Small intestine (tissue), 7 donors: ENCODE results near the gene ERFE. TPM values are rescaled to one million over a fixed set of nuclear protein-coding genes. Genes with fewer than 3 reads are reported as not detected.

Experiments
- DNase-seq, 2 donors: peaks; one replicate each; pipeline versions ENCODE4 v3.0.0 to v3.0.0-alpha.2; 2013
- FAIRE-seq: peaks from 2 replicates; lab custom pipeline; 2012; peaks lifted over from hg19 to GRCh38; lab: Jason Lieb, UNC
- H3K27ac ChIP-seq, 3 donors: one replicate each; pipeline ENCODE4 v1.5.1; 2013; ENCODE audit warnings: low read length in 2 of 3, mild to moderate bottlenecking in 2 of 3, control low read depth in 1 of 3, inconsistent platforms in 1 of 3, low read depth in 1 of 3, moderate library complexity in 1 of 3
- H3K27me3 ChIP-seq, 3 donors: one replicate each; pipeline ENCODE4 v1.6.1; 2013; ENCODE audit warnings: low read length in 3 of 3, inconsistent platforms in 1 of 3; ENCODE audit not compliant: control insufficient read depth in 3 of 3, insufficient read depth in 3 of 3
- H3K36me3 ChIP-seq, 3 donors: one replicate each; pipeline ENCODE4 v1.6.1; 2013; ENCODE audit warnings: low read length in 3 of 3, inconsistent platforms in 1 of 3, low read depth in 1 of 3, mild to moderate bottlenecking in 1 of 3, moderate library complexity in 1 of 3; ENCODE audit not compliant: control insufficient read depth in 3 of 3, insufficient read depth in 2 of 3
- H3K4me1 ChIP-seq, 3 donors: one replicate each; pipeline ENCODE4 v1.6.1; 2013; ENCODE audit warnings: low read length in 2 of 3, inconsistent platforms in 1 of 3, low read depth in 1 of 3, mild to moderate bottlenecking in 1 of 3, moderate library complexity in 1 of 3; ENCODE audit not compliant: control insufficient read depth in 3 of 3, insufficient read depth in 2 of 3
- H3K4me3 ChIP-seq, 3 donors: one replicate each; pipeline ENCODE4 v1.5.1; 2013; ENCODE audit warnings: low read length in 3 of 3, control low read depth in 1 of 3, inconsistent platforms in 1 of 3, low read depth in 1 of 3, mild to moderate bottlenecking in 1 of 3, moderate library complexity in 1 of 3
- H3K9me3 ChIP-seq, 2 donors: one replicate each; pipeline ENCODE4 v1.6.1; 2013; ENCODE audit warnings: low read depth in 1 of 2, low read length in 1 of 2; ENCODE audit not compliant: control insufficient read depth in 2 of 2, insufficient read depth in 1 of 2
- WGBS, 3 donors: extraction: QIAGEN DNeasy Blood & Tissue Kit; methylation state at CpG; one replicate each; pipeline ENCODE4 v1.1.7; 2013; 5-methylcytosine and 5-hydroxymethylcytosine counted together
- polyA plus RNA-seq, 4 donors: library from polyadenylated mRNA; stranded (reverse) in 3 of 4; unstranded in 1 of 4; fragments of 200-250 nt in 3 of 4; fragments of 120-200 nt in 1 of 4; gene quantifications; one replicate each; pipeline versions ENCODE4 v1.2.1 to v1.2.3, GENCODE V29; 2013
- donor health status: healthy with polysubstance abuse.
- donor health status: control.
- donor health status: control.
- donor health status: Bipolar disorder and iron deficiency.
- donor health status: healthy.

The ERFE gene
- polyA plus RNA-seq, 4 donors = 0.92 to 1.8 TPM; not detected in 2

- peaks cover 0 to 22% (median 0%) of the 10 kb centered on the region in 3 donors for H3K36me3 ChIP-seq
- WGBS, 3 donors = 53 to 66% (median 57%) methylated on average over 14 to 15 of the region's 15 CpGs
- no peaks in the 10 kb centered on the region for H3K9me3 ChIP-seq
- peaks cover 0 to 6% (median 0%) of the 10 kb centered on the region in 3 donors for H3K4me1 ChIP-seq
- peaks cover 2 to 50% (median 10%) of the 10 kb centered on the region in 3 donors for H3K27me3 ChIP-seq
- no peak for DNase-seq
- H3K4me3 ChIP-seq = no peak overlapping the region
- FAIRE-seq = no peak
- H3K27ac ChIP-seq = no peak overlapping the region
Observed at GRCh38 chr2:238162846-238163441, 4.2 kb downstream of the ERFE start.

GRCh38 chr2:238163481-238164198 is 4.9 kb downstream of the ERFE start:
- no peak for FAIRE-seq
- WGBS, 3 donors = 4 to 10% (median 5%) methylated on average over 27 to 95 of the region's 95 CpGs

GRCh38 chr2:238164906-238165287 is 6.1 kb downstream of the ERFE start:
- H3K9me3 ChIP-seq = no peaks in the 10 kb centered on the region
- DNase-seq (no peak), FAIRE-seq (no peak)
- WGBS, 3 donors = 84 to 93% (median 87%) methylated on average over 8 of the region's 8 CpGs
- peaks cover 2 to 37% (median 7%) of the 10 kb centered on the region in 3 donors for H3K27me3 ChIP-seq
- peaks cover 0 to 3% (median 0%) of the 10 kb centered on the region in 3 donors for H3K4me1 ChIP-seq
- no peak overlapping the region for H3K4me3 ChIP-seq
- H3K36me3 ChIP-seq = peaks cover under 1 to 36% (median 2%) of the 10 kb centered on the region in 3 donors
- no peak overlapping the region for H3K27ac ChIP-seq

More at GRCh38 chr2:238163481-238164198, 4.9 kb downstream of the ERFE start:
- no peaks in the 10 kb centered on the region for H3K9me3 ChIP-seq
- no peak overlapping the region for H3K27ac ChIP-seq
- peaks cover 0 to 3% (median 0%) of the 10 kb centered on the region in 3 donors for H3K4me1 ChIP-seq
- peak in 1 of 2 donors; percentile 51 for DNase-seq
- H3K4me3 ChIP-seq = peak overlapping the region in 1 of 3 donors; percentile 18
- peaks cover 0 to 28% (median 0%) of the 10 kb centered on the region in 3 donors for H3K36me3 ChIP-seq
- peaks cover 2 to 44% (median 7%) of the 10 kb centered on the region in 3 donors for H3K27me3 ChIP-seq

GRCh38 chr2:238165288-238165921 is 6.6 kb downstream of the ERFE start:
- Histone ChIP-seq H3K4me1 (peaks cover 0 to 3% (median 0%) of the 10 kb centered on the region in 3 donors), H3K27me3 (peaks cover 2 to 32% (median 7%) of the 10 kb centered on the region in 3 donors), H3K4me3 (no peak overlapping the region), H3K9me3 (no peaks in the 10 kb centered on the region), H3K36me3 (peaks cover 2 to 41% (median 3%) of the 10 kb centered on the region in 3 donors), H3K27ac (no peak overlapping the region)
- WGBS, 3 donors = 87 to 94% (median 90%) methylated on average over 12 of the region's 12 CpGs
- FAIRE-seq = no peak
- DNase-seq = no peak

- FAIRE-seq = no peak
- peaks cover 2 to 49% (median 3%) of the 10 kb centered on the region in 3 donors for H3K36me3 ChIP-seq
Observed at GRCh38 chr2:238166391-238167343, 7.9 kb downstream of the ERFE start.

GRCh38 chr2:238167344-238167715 is 8.6 kb downstream of the ERFE start:
- Histone ChIP-seq H3K27me3 (peaks cover 2 to 14% (median 7%) of the 10 kb centered on the region in 3 donors), H3K36me3 (peaks cover 2 to 56% (median 6%) of the 10 kb centered on the region in 3 donors), H3K4me3 (no peak overlapping the region), H3K9me3 (no peaks in the 10 kb centered on the region), H3K4me1 (peaks cover 0 to 3% (median 0%) of the 10 kb centered on the region in 3 donors), H3K27ac (no peak overlapping the region)
- FAIRE-seq (no peak), DNase-seq (no peak)
- WGBS, 3 donors = 66 to 85% (median 71%) methylated on average over 7 of the region's 7 CpGs

More at GRCh38 chr2:238166391-238167343, 7.9 kb downstream of the ERFE start:
- WGBS, 3 donors = 76 to 84% (median 81%) methylated on average over 24 of the region's 24 CpGs
- peaks cover 0 to 3% (median 0%) of the 10 kb centered on the region in 3 donors for H3K4me1 ChIP-seq
- H3K27me3 ChIP-seq = peaks cover 2 to 20% (median 7%) of the 10 kb centered on the region in 3 donors
- no peak overlapping the region for H3K27ac ChIP-seq
- no peak for DNase-seq
- H3K9me3 ChIP-seq = no peaks in the 10 kb centered on the region
- no peak overlapping the region for H3K4me3 ChIP-seq

GRCh38 chr2:238167761-238168160 is 9.0 kb downstream of the ERFE start:
- no peak for FAIRE-seq
- no peak for DNase-seq

More at GRCh38 chr2:238167761-238168160, 9.0 kb downstream of the ERFE start:
- H3K4me3 ChIP-seq = no peak overlapping the region
- no peak overlapping the region for H3K27ac ChIP-seq
- peaks cover 2 to 60% (median 10%) of the 10 kb centered on the region in 3 donors for H3K36me3 ChIP-seq
- H3K27me3 ChIP-seq = peaks cover 2 to 10% (median 7%) of the 10 kb centered on the region in 3 donors
- 81 to 86% (median 84%) methylated on average over 8 of the region's 8 CpGs for WGBS, 3 donors
- no peaks in the 10 kb centered on the region for H3K9me3 ChIP-seq
- H3K4me1 ChIP-seq = peaks cover 0 to 3% (median 0%) of the 10 kb centered on the region in 3 donors
